Omental fat pad (tissue), 4 donors: Measurements from ENCODE around the gene TRIO. TPM values are rescaled to one million over a fixed set of nuclear protein-coding genes. Genes with fewer than 3 reads are reported as not detected.

Experiments used
- ATAC-seq: fragments of 150-250 bp; one replicate; pipeline ENCODE4 v1.9.1; 2016; ENCODE audit warnings: mild to moderate bottlenecking, moderate library complexity; ENCODE audit not compliant: low FRiP score
- DNase-seq: peaks from one replicate; pipeline ENCODE4 v3.0.0-alpha.2; 2019; ENCODE audit warnings: low spot score
- CTCF ChIP-seq, 3 donors: fragments of 450-650 bp; IDR thresholded peaks; one replicate each; pipeline ENCODE4 v1.5.1; 2016 to 2017; ENCODE audit warnings: antibody characterized with exemption in 3 of 3, mild to moderate bottlenecking in 3 of 3, moderate library complexity in 2 of 3
- total RNA-seq, 4 donors: library from RNA; depleted of rRNA; stranded (reverse); fragments of >200 nt; gene quantifications; one replicate each; pipeline ENCODE4 v1.1.0, GENCODE V29; 2016

TRIO gene
- total RNA-seq, 4 donors from 2014 or later = 125 to 370 (median 193) TPM

- no peak for TF ChIP-seq CTCF (IDR thresholded peaks at IDR 0.05)
- ATAC-seq (no peak), DNase-seq (no peak)
Measured at GRCh38 chr5:14421851-14422250, 278.7 kb downstream of the TRIO start.

GRCh38 chr5:14424011-14424685 lies 281.0 kb downstream of the TRIO start:
- no peak for DNase-seq
- TF ChIP-seq CTCF (IDR thresholded peaks at IDR 0.05) = no peak

GRCh38 chr5:14425559-14425958 lies 282.4 kb downstream of the TRIO start:
- DNase-seq (no peak), ATAC-seq (no peak)
- no peak for TF ChIP-seq CTCF (IDR thresholded peaks at IDR 0.05)

More at GRCh38 chr5:14424011-14424685, 281.0 kb downstream of the TRIO start:
- no peak for ATAC-seq

GRCh38 chr5:14426521-14426920 lies 283.4 kb downstream of the TRIO start:
- no peak for TF ChIP-seq CTCF (IDR thresholded peaks at IDR 0.05)
- DNase-seq = no peak
- ATAC-seq = no peak

- no peak for DNase-seq
- no peak for TF ChIP-seq CTCF (IDR thresholded peaks at IDR 0.05)
- ATAC-seq = no peak
Measured at GRCh38 chr5:14428302-14429081, 285.4 kb downstream of the TRIO start.

GRCh38 chr5:14429101-14430050 lies 286.2 kb downstream of the TRIO start:
- DNase-seq = no peak
- TF ChIP-seq CTCF (IDR thresholded peaks at IDR 0.05) = no peak
- ATAC-seq = no peak
